T-helper 2 cell treated with Interferon-gamma antibody and Interleukin-4, amounts not matched to agents 5 μg/mL and 100 μg/mL, for 36 hours (primary cell): ENCODE results near the gene EDIL3.
"Not testable (repeated sequence)": the region's sequence is repeated elsewhere in the genome, so short reads cannot be mapped to it uniquely, and the experiment has no call there.

Source experiments
- DNase-seq: peaks from one replicate; pipeline ENCODE4 v3.0.0; 2021; ENCODE audit warnings: low spot score
- H3K27ac Mint-ChIP-seq: one replicate; pipeline ENCODE4 v1.8.0; 2021; ENCODE audit warnings: mild to moderate bottlenecking, mixed read lengths
- H3K27me3 Mint-ChIP-seq: one replicate; pipeline ENCODE4 v1.8.0; 2021; ENCODE audit warnings: low read depth, mixed read lengths
- H3K36me3 Mint-ChIP-seq: one replicate; pipeline ENCODE4 v1.8.0; 2021; ENCODE audit warnings: low read depth, mixed read lengths
- H3K4me1 Mint-ChIP-seq: one replicate; pipeline ENCODE4 v1.8.0; 2021; ENCODE audit warnings: low read depth, mixed read lengths
- H3K4me3 Mint-ChIP-seq: one replicate; pipeline ENCODE4 v1.8.0; 2022; ENCODE audit warnings: mild to moderate bottlenecking, moderate library complexity, mixed read lengths
- H3K9me3 Mint-ChIP-seq: one replicate; pipeline ENCODE4 v1.8.0; 2021; ENCODE audit warnings: mixed read lengths

EDIL3 gene

GRCh38 chr5:84045964-84046363, 338.7 kb downstream of the EDIL3 start:
- Mint-ChIP-seq H3K4me3 (no peak overlapping the region), H3K4me1 (no peaks in the 10 kb centered on the region), H3K27ac (no peak overlapping the region), H3K36me3 (no peaks in the 10 kb centered on the region), H3K27me3 (no peaks in the 10 kb centered on the region), H3K9me3 (no peaks in the 10 kb centered on the region)
- no peak for DNase-seq

GRCh38 chr5:84036842-84037241, 347.8 kb downstream of the EDIL3 start:
- no peaks in the 10 kb centered on the region for H3K36me3 Mint-ChIP-seq
- H3K27ac Mint-ChIP-seq, result no peak overlapping the region
- no peaks in the 10 kb centered on the region for H3K9me3 Mint-ChIP-seq
- no peaks in the 10 kb centered on the region for H3K27me3 Mint-ChIP-seq
- no peak for DNase-seq
- H3K4me3 Mint-ChIP-seq, result no peak overlapping the region
- H3K4me1 Mint-ChIP-seq, result no peaks in the 10 kb centered on the region

GRCh38 chr5:84032324-84032723, 352.4 kb downstream of the EDIL3 start:
- H3K36me3 Mint-ChIP-seq, result no peaks in the 10 kb centered on the region
- no peaks in the 10 kb centered on the region for H3K4me1 Mint-ChIP-seq
- no peak for DNase-seq
- no peak overlapping the region for H3K27ac Mint-ChIP-seq
- H3K27me3 Mint-ChIP-seq, result no peaks in the 10 kb centered on the region
- H3K4me3 Mint-ChIP-seq, result no peak overlapping the region
- peaks cover 9% of the 10 kb centered on the region for H3K9me3 Mint-ChIP-seq

GRCh38 chr5:84028093-84028492, 356.6 kb downstream of the EDIL3 start:
- Mint-ChIP-seq H3K27me3 (no peaks in the 10 kb centered on the region), H3K4me3 (no peak overlapping the region), H3K27ac (no peak overlapping the region), H3K9me3 (peaks cover 9% of the 10 kb centered on the region), H3K4me1 (no peaks in the 10 kb centered on the region), H3K36me3 (no peaks in the 10 kb centered on the region)
- no peak for DNase-seq

- not testable (repeated sequence) for H3K9me3 Mint-ChIP-seq, H3K4me1 Mint-ChIP-seq, H3K27ac Mint-ChIP-seq, H3K36me3 Mint-ChIP-seq, H3K27me3 Mint-ChIP-seq, DNase-seq, H3K4me3 Mint-ChIP-seq
These were observed 366.2 kb downstream of the EDIL3 start for GRCh38 chr5:84018521-84018920.

GRCh38 chr5:84017523-84018172, 367.0 kb downstream of the EDIL3 start:
- Mint-ChIP-seq H3K27me3 (no peaks in the 10 kb centered on the region), H3K4me1 (no peaks in the 10 kb centered on the region), H3K4me3 (no peak overlapping the region), H3K36me3 (no peaks in the 10 kb centered on the region), H3K9me3 (peaks cover 3% of the 10 kb centered on the region), H3K27ac (no peak overlapping the region)
- DNase-seq, result no peak

GRCh38 chr5:84016085-84016484, 368.6 kb downstream of the EDIL3 start:
- no peaks in the 10 kb centered on the region for H3K4me1 Mint-ChIP-seq
- no peak for DNase-seq
- no peaks in the 10 kb centered on the region for H3K27me3 Mint-ChIP-seq
- H3K36me3 Mint-ChIP-seq, result no peaks in the 10 kb centered on the region
- no peak overlapping the region for H3K27ac Mint-ChIP-seq
- peaks cover 3% of the 10 kb centered on the region for H3K9me3 Mint-ChIP-seq
- no peak overlapping the region for H3K4me3 Mint-ChIP-seq

GRCh38 chr5:84014966-84015365, 369.7 kb downstream of the EDIL3 start:
- Mint-ChIP-seq H3K4me1 (no peaks in the 10 kb centered on the region), H3K9me3 (peaks cover 3% of the 10 kb centered on the region), H3K4me3 (no peak overlapping the region), H3K36me3 (no peaks in the 10 kb centered on the region), H3K27ac (no peak overlapping the region), H3K27me3 (no peaks in the 10 kb centered on the region)
- no peak for DNase-seq

- H3K9me3 Mint-ChIP-seq, result peaks cover 8% of the 10 kb centered on the region
- no peak overlapping the region for H3K4me3 Mint-ChIP-seq
- no peaks in the 10 kb centered on the region for H3K4me1 Mint-ChIP-seq
These were observed 390.9 kb downstream of the EDIL3 start for GRCh38 chr5:83993803-83994202.

GRCh38 chr5:83991566-83992224, 393.0 kb downstream of the EDIL3 start:
- H3K27me3 Mint-ChIP-seq, result no peaks in the 10 kb centered on the region
- H3K36me3 Mint-ChIP-seq, result no peaks in the 10 kb centered on the region
- DNase-seq, result no peak
- no peak overlapping the region for H3K27ac Mint-ChIP-seq
- H3K9me3 Mint-ChIP-seq, result no peaks in the 10 kb centered on the region
- H3K4me3 Mint-ChIP-seq, result no peak overlapping the region
- H3K4me1 Mint-ChIP-seq, result no peaks in the 10 kb centered on the region

More at GRCh38 chr5:83993803-83994202, 390.9 kb downstream of the EDIL3 start:
- Mint-ChIP-seq H3K36me3 (no peaks in the 10 kb centered on the region), H3K27ac (no peak overlapping the region), H3K27me3 (no peaks in the 10 kb centered on the region)
- no peak for DNase-seq

- H3K9me3 Mint-ChIP-seq, result no peaks in the 10 kb centered on the region
These were observed 396.4 kb downstream of the EDIL3 start for GRCh38 chr5:83988293-83988685.

GRCh38 chr5:83987513-83988292, 397.0 kb downstream of the EDIL3 start:
- Mint-ChIP-seq H3K9me3 (no peaks in the 10 kb centered on the region), H3K27me3 (no peaks in the 10 kb centered on the region), H3K4me3 (no peak overlapping the region), H3K27ac (no peak overlapping the region), H3K4me1 (no peaks in the 10 kb centered on the region), H3K36me3 (no peaks in the 10 kb centered on the region)
- no peak for DNase-seq

More at GRCh38 chr5:83988293-83988685, 396.4 kb downstream of the EDIL3 start:
- DNase-seq, result no peak
- no peaks in the 10 kb centered on the region for H3K4me1 Mint-ChIP-seq
- no peak overlapping the region for H3K4me3 Mint-ChIP-seq
- H3K27me3 Mint-ChIP-seq, result no peaks in the 10 kb centered on the region
- no peak overlapping the region for H3K27ac Mint-ChIP-seq
- H3K36me3 Mint-ChIP-seq, result no peaks in the 10 kb centered on the region

- no peak for DNase-seq
- Mint-ChIP-seq H3K27me3 (no peaks in the 10 kb centered on the region), H3K4me1 (no peaks in the 10 kb centered on the region), H3K4me3 (no peak overlapping the region), H3K27ac (no peak overlapping the region), H3K9me3 (no peaks in the 10 kb centered on the region), H3K36me3 (no peaks in the 10 kb centered on the region)
These were observed 400.8 kb downstream of the EDIL3 start for GRCh38 chr5:83983852-83984251.
